Activated CD4-positive, alpha-beta T cell treated with anti-CD3 and anti-CD28 coated beads for 1 hour (primary cell): ENCODE results near the gene TBXAS1.

ENCODE experiments used
- DNase-seq: peaks from one replicate; pipeline ENCODE4 v3.0.0-alpha.2; 2020

The TBXAS1 gene

GRCh38 chr7:140031364-140031763 is 202.3 kb downstream of the TBXAS1 start:
- no peak for DNase-seq

- no peak for DNase-seq
Measured at GRCh38 chr7:140033036-140033435, 204.0 kb downstream of the TBXAS1 start.

DNA sequence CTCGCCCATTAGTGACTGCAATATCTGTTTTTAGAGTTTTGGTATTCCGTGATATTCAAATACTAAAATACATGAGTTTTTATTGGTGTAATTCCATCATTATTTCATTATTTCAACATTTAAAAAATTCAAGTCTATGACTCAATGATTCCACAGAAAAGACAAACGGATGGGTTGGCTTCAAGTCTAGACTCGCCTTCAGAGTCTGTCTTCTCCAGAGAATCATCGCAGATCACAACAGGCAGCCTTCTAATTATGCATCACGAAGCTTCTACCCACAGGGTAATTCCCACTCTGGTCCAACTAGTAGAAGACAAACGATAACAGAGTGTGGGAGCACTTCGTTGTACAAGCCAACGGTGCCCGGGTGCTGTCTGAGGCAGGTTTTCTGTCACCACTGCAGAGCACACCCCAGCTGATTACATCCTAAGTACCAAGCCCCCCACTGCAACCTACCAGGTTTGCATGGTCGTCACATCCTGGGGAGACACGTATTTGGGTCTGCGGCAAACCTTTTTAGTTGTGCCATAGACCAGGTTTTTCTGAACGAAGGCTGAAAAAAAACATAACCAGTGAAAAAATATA is 204.8 kb downstream of the TBXAS1 start:
- no peak for DNase-seq

DNA sequence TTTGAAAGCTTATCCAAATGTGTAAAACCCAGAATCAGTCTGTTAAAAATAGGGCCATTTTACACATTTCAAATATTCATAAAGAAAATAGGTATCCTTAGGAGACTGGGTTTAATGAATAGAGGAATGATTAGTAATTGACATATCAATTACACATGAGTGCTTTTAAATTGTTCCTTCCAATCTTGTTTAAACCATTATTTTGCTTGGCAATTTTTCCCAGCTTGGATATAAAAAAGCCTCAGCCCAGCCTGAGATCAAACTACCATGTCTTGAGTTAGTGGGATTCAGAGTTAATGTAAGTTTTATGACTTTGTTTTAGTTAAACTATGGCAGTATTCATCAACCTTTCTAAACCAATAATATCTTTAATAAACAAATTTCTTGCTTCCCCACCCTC is 205.4 kb downstream of the TBXAS1 start:
- DNase-seq = no peak

DNA sequence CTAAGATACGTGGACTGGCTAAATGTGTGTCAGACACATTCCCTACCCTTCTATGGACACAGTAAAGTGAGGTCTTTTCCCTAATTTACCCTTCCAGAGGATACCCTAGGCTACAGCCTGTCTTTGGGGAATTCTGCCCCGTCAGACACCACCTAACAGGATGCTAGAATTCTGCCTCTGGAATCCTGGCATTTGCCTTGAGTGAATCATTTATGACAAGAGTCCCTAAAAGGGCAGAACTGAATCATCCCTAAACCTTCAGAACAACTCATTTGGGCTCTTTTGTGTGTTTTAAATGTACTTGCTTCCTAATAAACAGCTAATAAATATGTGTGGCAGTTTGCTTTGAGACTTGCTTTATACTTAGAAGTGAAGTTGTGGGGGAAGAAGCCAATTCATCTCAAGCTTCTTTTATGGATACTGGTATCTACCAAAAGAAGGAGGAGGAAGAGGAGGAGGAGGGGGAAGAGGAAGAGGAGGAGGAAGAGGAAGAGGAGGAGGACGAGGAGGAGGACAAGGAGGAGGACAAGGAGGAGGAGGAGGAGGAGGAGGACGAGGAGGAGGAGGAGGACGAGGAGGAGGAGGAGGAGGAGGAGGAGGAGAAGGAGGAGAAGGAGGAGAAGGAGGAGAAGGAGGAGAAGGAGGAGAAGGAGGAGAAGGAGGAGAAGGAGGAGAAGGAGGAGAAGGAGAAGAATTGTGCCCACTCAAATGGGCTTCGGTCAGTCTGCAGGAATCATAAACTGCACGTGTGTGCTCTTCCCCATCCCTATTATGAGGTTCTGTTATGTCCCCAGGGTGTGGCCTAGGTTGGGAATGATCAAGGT is 206.5 kb downstream of the TBXAS1 start:
- DNase-seq = no peak

GRCh38 chr7:140036224-140036962 is 207.3 kb downstream of the TBXAS1 start:
- no peak for DNase-seq

GRCh38 chr7:140039066-140039465 is 210.0 kb downstream of the TBXAS1 start:
- no peak for DNase-seq

GRCh38 chr7:140039896-140040295 is 210.8 kb downstream of the TBXAS1 start:
- no peak for DNase-seq

DNA sequence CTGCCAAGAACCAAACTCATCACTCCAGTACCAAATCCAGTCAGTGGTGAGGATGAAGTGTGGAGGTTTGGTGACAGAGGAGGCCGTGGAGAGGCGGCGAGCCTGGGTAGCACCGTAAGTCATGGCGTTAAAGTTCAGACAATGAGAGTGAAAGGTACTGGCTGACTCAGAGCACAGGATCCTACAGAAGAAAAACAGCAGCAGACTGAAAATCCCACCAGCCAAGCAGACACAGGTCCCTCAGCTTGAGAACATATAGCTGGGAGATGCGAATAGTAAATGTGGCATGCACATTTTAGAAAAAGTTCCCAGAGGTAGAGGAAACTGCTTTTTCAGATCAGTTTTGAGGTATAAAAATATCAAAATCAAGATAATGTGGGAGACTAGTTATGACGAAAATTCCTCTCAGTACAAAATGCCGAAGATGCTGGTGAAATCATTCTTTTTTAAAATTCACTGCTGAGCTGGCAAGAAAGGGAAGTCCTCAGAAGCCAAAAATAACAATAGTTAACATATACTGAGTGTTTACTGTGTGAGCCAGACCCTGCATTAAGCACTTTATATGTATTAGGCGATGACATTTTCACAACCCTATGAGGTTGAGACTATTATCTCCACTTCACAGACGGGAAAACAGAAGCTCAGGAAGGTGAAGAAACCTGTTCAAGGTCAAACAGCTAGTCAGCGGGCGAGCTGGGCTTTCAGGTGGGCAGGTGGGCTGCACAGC is 212.8 kb downstream of the TBXAS1 start:
- DNase-seq = no peak

DNA sequence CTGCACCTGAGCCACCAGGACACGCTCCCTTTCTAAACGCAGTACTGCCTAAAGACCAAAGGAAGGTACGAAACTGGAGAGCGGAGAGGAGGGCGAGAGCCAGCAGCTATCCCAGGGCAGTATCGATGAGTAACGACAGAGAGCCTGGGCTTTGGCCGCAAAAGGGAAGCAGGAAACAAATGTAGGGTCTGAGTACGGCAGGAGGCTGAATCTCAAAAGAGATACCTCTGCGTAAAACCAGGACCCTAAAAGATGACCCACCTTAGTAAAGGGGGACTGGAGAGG is 213.3 kb downstream of the TBXAS1 start:
- no peak for DNase-seq

- DNase-seq = no peak
Measured at GRCh38 chr7:140044251-140044650, 215.2 kb downstream of the TBXAS1 start.

DNA sequence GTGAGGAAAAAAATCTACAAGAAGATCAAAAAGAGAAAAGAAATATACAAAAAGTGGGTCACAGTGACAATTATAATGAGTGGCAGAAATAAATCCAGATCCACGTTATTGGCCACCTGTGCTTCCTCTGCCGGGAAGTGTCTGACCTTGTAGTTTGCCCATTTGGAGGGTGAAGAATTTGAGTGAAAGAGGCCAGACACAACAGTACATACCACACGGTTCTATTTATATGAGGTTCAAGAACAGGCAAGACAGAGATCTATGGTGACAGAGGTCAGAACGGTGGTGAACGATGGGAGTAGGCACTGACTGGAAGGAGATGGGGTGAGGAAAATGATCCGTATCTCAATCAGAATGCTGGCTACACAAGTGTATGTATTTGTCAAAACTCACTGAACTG is 216.6 kb downstream of the TBXAS1 start:
- DNase-seq = no peak

DNA sequence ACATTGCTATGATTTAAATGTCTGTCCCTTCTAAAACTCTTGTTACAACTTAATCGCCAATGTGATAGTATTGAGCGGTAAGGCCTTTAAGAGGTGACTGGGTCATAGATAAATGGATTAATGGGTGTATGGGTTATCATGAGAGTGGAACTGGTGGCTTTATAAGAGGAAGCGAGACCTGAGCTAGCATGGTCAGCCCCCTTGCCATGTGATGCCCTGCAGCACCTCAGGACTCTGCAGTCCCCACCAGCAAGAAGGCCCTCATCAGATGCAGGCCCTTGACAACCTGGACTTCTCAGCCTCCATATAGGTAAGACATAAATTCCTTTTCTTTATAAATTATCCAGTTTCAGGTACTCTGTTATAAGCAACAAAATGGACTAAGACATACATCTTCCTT is 218.1 kb downstream of the TBXAS1 start:
- DNase-seq = no peak

DNA sequence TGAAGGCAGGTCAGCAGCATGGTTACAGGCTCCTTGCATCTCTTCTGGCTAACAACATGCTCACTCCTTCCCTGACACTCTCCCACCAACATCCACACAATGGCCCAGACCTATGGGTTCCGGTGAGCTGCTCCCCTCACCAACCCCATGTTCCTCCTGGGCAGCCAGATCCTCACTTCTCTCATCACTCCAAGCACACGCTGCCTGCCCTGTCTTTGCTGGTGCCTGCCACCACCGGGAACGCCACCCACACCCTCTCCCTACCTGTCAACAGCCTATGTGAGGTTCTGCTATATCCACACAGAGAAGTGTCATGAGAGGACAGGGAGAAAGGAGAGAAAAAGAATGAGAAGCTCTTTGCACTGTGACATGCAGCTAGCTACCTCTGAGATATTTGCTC is 219.1 kb downstream of the TBXAS1 start:
- no peak for DNase-seq

GRCh38 chr7:140048989-140049338 is 219.9 kb downstream of the TBXAS1 start:
- DNase-seq = no peak

DNA sequence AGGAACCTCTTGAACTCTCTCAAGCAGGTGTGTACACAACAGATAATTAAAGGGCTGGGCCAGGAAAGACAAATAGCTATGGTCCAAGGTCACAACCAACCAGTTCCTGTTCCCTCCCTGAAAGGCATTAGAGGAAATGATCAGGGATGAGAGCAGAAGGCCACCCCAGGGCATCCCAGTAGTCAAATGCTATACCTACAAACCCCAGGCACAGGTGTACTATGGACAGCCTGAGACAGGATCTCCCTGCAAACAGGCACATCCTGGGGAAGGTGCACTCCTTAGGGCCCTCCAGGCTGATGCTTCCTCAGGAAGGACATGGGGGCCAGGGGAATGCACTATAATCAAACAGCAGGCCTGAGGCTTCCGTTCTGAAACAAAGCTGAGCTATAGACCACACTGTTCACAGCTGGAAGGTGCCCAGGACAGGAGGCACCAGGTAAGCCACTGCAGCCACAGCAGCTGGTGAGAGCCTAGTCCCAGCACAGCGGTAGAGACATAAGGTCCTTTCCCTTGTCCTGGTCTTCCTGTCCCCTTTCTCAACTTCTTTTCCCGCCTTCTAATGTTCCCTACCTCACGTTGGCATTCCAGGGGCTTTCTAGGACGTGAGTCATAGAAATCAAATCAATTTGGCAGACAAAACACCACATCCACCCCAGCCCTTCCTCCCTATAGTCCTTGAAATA is 220.4 kb downstream of the TBXAS1 start:
- no peak for DNase-seq

- no peak for DNase-seq
Measured at GRCh38 chr7:140050100-140050499, 221.0 kb downstream of the TBXAS1 start.

GRCh38 chr7:140051820-140052219 is 222.8 kb downstream of the TBXAS1 start:
- DNase-seq = no peak

DNA sequence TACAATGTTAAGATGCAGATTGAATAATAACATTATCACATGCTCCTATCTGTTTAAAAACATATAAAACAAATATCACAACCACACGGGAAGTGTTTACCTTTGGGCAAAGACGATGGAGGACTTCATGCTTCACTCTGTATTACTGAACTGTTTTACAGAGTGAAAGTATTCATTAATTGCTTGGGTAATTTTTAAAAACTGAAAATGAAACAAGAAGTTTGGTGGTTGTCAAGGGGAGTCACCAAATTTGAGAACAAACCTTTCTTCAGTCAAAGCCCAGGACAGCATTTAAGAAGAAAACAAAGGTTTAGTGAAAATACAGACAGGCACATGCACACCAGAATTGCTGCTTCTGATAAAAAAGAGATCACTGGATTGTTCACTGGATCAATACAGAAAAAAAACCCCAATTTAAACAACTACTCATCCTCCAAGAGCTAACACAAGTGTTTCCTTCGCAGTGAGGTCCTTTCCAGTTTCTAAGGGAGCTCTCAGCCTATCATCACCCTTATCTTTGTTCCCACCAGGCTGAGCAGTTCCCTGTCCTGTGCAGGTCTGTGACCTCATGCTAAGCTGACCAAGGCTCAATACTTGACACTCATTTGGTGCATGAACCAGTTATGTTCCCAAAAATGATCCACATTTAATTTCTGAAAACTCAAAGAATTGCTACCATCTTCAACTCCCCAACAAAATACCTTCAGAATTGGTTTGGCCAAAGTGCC is 224.9 kb downstream of the TBXAS1 start:
- no peak for DNase-seq

- DNase-seq = no peak
Measured at GRCh38 chr7:140054751-140055150, 225.7 kb downstream of the TBXAS1 start.

DNA sequence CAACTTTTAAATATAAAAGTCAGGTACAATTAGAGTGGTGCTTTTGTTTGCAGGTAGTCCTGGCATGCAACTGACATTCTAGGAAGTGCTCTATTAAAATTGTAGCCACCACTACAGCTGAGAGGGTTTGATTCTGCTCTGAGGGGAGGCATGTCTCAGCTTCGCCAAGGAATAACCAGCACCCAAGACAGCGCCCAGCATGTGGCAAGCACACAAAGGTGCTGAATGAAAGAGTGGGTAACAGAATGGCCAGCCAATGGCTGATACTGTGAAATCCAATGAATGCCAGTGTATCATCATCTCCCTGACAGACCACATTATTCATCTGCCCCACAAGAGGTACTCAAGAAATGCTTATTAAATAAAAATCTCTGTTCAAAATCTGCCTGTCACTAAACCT is 226.8 kb downstream of the TBXAS1 start:
- DNase-seq = no peak

DNA sequence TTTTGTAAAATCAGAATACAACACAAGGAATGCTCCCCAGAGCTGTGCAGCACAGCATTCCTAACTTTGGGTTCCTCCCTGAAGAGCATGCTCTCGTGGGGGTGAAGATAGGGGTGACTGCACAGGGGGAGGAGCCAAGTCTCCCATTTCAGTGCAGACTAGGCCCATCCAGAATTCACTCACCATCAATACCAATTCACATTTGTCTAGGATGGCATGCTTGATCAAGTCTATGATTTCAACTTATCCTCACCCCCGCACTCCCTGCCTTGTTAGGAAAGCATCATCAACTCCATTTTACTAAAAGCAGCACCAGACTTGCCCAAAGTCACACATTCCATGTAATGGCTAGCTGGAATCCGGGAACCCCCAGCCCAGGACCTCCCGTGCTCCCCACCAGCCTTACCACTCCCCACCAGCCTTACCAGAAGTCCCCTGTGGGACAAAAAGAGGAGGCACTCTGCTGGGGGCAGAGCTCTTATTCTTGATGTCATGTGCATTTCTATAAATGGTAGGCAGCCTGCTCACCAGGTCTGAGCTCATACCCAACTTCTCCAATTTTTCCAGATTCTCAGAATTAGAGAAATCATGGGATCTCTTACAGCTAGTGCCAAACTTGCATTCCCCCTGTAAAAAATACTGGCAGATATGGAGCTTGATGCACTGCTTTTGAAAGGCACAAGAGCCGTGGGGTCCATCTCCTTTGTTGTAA is 227.5 kb downstream of the TBXAS1 start:
- DNase-seq = no peak
